Ishikawa (cell line): ENCODE results near the gene KCTD16.

Experiments
- CEBPB ChIP-seq: IDR thresholded peaks from 2 replicates; pipeline ENCODE4 v1.6.1; 2012
- CREB1 ChIP-seq: IDR thresholded peaks from 2 replicates; pipeline ENCODE4 v1.6.1; 2012; ENCODE audit warnings: low read depth
- EGR1 ChIP-seq: IDR thresholded peaks from 2 replicates; pipeline ENCODE4 v1.6.1; 2012
- EP300 ChIP-seq: IDR thresholded peaks from 2 replicates; pipeline ENCODE4 v1.6.1; 2012; ENCODE audit warnings: borderline replicate concordance
- FOXM1 ChIP-seq: IDR thresholded peaks from 2 replicates; pipeline ENCODE4 v1.6.1; 2012; ENCODE audit warnings: low read depth, borderline replicate concordance
- NFIC ChIP-seq: IDR thresholded peaks from 2 replicates; pipeline ENCODE4 v1.6.1; 2012
- RAD21 ChIP-seq: IDR thresholded peaks from 2 replicates; pipeline ENCODE4 v1.6.1; 2012; ENCODE audit warnings: low read depth
- REST ChIP-seq: IDR thresholded peaks from 2 replicates; pipeline ENCODE4 v1.6.1; 2012; ENCODE audit warnings: low read depth, mild to moderate bottlenecking
- TAF1 ChIP-seq: IDR thresholded peaks from 2 replicates; pipeline ENCODE4 v1.6.1; 2012; ENCODE audit warnings: low read depth, mild to moderate bottlenecking
- TCF12 ChIP-seq: IDR thresholded peaks from 2 replicates; pipeline ENCODE4 v1.6.1; 2012; ENCODE audit warnings: low read depth
- TEAD4 ChIP-seq: IDR thresholded peaks from 2 replicates; pipeline ENCODE4 v1.6.1; 2012
- USF1 ChIP-seq: IDR thresholded peaks from 2 replicates; pipeline ENCODE4 v1.6.1; 2012
- YY1 ChIP-seq: IDR thresholded peaks from 2 replicates; pipeline ENCODE4 v1.6.1; 2012; ENCODE audit warnings: low read depth
- ZBTB7A ChIP-seq: IDR thresholded peaks from 2 replicates; pipeline ENCODE4 v1.6.1; 2012; ENCODE audit warnings: low read depth
- TF ChIP-seq, protein P1 (sequence below): IDR thresholded peaks from 2 replicates; pipeline ENCODE4 v1.6.1; 2012

Gene KCTD16

GRCh38 chr5:144281784-144282183, 111.1 kb downstream of the KCTD16 start:
- TF ChIP-seq TEAD4 (no peak), NFIC (no peak), ZBTB7A (no peak), EGR1 (no peak), CEBPB (no peak), EP300 (no peak), TAF1 (no peak), FOXM1 (no peak), USF1 (no peak), TCF12 (no peak), REST (no peak), RAD21 (no peak), YY1 (no peak), CREB1 (no peak)
- TF ChIP-seq, protein P1, sequence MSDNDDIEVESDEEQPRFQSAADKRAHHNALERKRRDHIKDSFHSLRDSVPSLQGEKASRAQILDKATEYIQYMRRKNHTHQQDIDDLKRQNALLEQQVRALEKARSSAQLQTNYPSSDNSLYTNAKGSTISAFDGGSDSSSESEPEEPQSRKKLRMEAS, result no peak

DNA sequence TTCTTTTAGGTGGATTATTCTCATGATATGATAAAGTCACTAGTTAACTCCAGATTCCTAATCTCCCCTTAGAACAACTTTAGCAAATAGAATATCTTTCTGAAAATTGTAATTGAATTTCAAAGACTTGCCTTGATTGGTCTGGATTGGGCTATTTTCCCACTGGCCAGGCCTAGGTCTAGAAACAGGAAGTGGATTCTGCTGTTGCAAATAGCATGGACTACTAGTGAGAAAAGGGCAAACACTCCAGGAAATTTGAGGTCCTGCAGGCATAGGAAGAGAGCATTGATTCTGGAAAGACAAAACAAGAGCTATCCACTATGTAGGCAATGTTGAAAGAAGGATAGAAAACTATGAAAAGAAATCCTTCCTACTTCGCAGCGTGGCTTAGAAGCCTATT, 113.4 kb downstream of the KCTD16 start:
- TF ChIP-seq, protein P1, result no peak
- no peak for TF ChIP-seq REST

DNA sequence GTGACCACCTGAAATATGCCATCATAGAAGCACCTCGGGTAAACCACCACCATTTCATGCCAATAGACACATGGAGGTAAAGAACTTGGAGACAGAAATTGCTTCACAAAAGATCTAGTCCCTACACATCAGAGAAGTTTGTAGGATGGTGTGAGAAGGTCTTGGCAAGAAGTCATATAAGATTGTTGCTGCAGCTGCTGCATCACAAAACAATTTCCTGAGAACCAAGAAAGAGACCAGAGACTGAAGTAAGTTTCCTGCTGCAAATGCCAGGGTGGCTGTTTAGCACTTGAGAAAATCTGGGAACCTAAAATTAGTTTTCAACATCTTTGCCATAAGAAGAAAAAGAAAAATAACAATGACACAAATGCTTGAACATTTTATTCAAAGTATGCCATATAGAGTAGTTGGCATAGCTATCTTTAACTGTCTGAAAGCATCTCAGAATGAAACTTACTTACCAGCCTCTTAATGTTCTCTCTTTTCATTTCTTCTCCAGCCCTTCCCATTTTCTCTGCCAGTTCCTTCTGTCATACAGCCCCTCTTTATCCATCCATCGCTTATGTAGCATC, 114.3 kb downstream of the KCTD16 start:
- TF ChIP-seq RAD21 (no peak), USF1 (no peak), TCF12 (no peak), REST (no peak), YY1 (no peak), CREB1 (no peak), TEAD4 (no peak), NFIC (no peak), CEBPB (no peak), TAF1 (no peak)

DNA sequence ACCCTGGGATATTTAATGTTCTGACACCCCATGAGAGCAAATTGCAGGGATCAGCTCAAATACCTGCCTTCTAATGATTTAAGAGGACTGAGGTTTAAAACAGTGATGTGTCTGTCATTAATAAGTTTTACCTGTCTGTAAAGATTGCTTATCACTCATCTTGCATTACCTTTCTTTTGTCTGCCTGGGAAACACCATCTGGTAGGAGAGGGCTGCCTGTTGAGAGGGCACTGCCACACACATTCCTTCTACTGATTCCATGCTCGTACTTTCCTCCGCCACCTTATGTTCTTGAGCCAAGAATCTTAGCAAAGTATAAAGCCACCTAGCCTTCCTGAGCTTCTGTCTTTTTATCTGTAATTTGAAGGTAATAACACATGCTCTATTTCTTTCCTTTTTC, 118.6 kb downstream of the KCTD16 start:
- no peak for TF ChIP-seq ZBTB7A
- no peak for TF ChIP-seq RAD21
- no peak for TF ChIP-seq EP300
- TF ChIP-seq CEBPB, result no peak
- TF ChIP-seq USF1, result no peak
- no peak for TF ChIP-seq NFIC
- no peak for TF ChIP-seq EGR1

DNA sequence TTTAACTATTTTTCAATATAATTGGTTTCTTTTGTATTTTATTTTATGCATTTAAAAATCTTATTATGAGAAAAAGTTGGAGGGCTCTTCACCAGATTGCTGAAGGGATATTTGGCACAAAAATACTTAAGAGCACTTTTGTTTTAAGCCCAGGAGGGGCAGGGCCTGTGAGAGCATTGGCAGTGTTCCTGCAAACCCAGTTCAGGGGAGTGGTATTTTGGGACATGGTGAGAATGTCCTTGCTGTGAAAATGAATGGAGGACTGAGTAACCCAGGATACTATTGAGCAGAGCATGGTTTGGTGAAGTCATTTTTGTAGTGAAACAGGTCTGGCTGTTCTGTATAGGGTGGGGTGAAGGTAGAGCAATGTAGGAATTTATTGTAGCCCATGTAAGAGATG, 121.4 kb downstream of the KCTD16 start:
- TF ChIP-seq TCF12 (no peak), TAF1 (no peak), EP300 (no peak), EGR1 (no peak), YY1 (no peak), CEBPB (no peak), TEAD4 (no peak), USF1 (no peak), RAD21 (no peak), FOXM1 (no peak), NFIC (no peak), REST (no peak), ZBTB7A (no peak), CREB1 (no peak)
- TF ChIP-seq, protein P1, result no peak
